ENCODE results near the gene IL1RAP.

DNA sequence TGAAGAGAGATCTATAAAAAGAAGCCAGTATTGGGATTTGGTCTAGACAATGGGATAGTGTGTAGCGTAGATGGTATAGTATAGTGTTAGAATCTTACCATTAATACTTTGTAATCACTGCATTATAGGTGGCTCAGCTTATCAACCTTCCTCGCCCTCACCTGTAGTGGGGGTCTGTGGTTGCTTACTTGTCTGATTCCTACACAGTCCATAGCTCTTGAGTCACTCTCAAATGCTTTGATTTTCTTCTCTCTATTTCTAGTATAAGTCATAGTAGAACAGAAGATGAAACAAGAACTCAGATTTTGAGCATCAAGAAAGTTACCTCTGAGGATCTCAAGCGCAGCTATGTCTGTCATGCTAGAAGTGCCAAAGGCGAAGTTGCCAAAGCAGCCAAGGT is 115.2 kb downstream of the IL1RAP start:
- TF ChIP-seq NANOG (IDR thresholded peaks at IDR 0.05; ENCODE audit: borderline replicate concordance) = no peak
- TF ChIP-seq, protein P1, sequence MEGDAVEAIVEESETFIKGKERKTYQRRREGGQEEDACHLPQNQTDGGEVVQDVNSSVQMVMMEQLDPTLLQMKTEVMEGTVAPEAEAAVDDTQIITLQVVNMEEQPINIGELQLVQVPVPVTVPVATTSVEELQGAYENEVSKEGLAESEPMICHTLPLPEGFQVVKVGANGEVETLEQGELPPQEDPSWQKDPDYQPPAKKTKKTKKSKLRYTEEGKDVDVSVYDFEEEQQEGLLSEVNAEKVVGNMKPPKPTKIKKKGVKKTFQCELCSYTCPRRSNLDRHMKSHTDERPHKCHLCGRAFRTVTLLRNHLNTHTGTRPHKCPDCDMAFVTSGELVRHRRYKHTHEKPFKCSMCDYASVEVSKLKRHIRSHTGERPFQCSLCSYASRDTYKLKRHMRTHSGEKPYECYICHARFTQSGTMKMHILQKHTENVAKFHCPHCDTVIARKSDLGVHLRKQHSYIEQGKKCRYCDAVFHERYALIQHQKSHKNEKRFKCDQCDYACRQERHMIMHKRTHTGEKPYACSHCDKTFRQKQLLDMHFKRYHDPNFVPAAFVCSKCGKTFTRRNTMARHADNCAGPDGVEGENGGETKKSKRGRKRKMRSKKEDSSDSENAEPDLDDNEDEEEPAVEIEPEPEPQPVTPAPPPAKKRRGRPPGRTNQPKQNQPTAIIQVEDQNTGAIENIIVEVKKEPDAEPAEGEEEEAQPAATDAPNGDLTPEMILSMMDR (conservative IDR thresholded peaks at IDR 0.05; ENCODE audit: low read depth in 2 of 2) = no peak
- no peak for TF ChIP-seq EZH2 (IDR thresholded peaks at IDR 0.05; ENCODE audit: low read depth, unreplicated experiment)
- TF ChIP-seq JUNB (IDR thresholded peaks at IDR 0.05; ENCODE audit: unreplicated experiment) = no peak
- no peak for TF ChIP-seq EZH2phosphoT487 (IDR thresholded peaks at IDR 0.05; ENCODE audit: unreplicated experiment)
- TF ChIP-seq, protein P2, sequence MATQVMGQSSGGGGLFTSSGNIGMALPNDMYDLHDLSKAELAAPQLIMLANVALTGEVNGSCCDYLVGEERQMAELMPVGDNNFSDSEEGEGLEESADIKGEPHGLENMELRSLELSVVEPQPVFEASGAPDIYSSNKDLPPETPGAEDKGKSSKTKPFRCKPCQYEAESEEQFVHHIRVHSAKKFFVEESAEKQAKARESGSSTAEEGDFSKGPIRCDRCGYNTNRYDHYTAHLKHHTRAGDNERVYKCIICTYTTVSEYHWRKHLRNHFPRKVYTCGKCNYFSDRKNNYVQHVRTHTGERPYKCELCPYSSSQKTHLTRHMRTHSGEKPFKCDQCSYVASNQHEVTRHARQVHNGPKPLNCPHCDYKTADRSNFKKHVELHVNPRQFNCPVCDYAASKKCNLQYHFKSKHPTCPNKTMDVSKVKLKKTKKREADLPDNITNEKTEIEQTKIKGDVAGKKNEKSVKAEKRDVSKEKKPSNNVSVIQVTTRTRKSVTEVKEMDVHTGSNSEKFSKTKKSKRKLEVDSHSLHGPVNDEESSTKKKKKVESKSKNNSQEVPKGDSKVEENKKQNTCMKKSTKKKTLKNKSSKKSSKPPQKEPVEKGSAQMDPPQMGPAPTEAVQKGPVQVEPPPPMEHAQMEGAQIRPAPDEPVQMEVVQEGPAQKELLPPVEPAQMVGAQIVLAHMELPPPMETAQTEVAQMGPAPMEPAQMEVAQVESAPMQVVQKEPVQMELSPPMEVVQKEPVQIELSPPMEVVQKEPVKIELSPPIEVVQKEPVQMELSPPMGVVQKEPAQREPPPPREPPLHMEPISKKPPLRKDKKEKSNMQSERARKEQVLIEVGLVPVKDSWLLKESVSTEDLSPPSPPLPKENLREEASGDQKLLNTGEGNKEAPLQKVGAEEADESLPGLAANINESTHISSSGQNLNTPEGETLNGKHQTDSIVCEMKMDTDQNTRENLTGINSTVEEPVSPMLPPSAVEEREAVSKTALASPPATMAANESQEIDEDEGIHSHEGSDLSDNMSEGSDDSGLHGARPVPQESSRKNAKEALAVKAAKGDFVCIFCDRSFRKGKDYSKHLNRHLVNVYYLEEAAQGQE (IDR thresholded peaks at IDR 0.05; ENCODE audit: unreplicated experiment) = no peak
